ENCODE data around the gene EOLA1. TPM values are rescaled to one million over a fixed set of nuclear protein-coding genes. Genes with fewer than 3 reads are reported as not detected.
"Not testable (repeated sequence)": the region's sequence is repeated elsewhere in the genome, so short reads cannot be mapped to it uniquely, and the experiment has no call there.

Gene EOLA1
- total and polyA plus RNA-seq, 2 donors (not counting 1 experiment from before 2014, with no cell fraction given): 13.5 to 14.1 TPM

- DNase-seq (ENCODE audit: low read depth in 2 of 2): no peak
- no peaks in the 10 kb centered on the region for H4K20me1 ChIP-seq (ENCODE audit: control insufficient read depth, extremely low read depth, insufficient read depth, low read length)
Measured at GRCh38 chrX:149521438-149521837, 19.4 kb upstream of the EOLA1 start.

DNA sequence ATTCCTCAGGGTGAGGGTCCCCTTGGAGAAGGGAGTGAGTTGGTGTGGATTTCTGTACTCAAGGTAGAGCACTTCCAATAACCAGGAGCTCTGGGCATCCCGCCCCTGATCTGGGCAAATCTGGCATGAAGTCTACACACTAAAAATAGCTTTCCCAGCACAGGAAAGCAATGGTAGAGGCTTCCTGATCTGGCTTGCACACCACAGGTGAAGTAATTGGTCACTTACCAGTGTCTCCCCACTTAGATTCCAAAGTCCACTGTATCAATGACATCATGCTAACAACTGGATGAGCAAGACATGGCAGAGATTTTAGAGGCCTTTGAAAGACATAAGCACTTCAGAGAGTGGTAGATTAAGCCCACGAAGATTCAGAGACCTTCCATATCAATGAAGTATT lies 17.9 kb upstream of the EOLA1 start:
- Histone ChIP-seq H3K27me3 (ENCODE audit: control insufficient read depth, insufficient read depth, low read length) (no peaks in the 10 kb centered on the region), H3K4me3 (replicated peaks in 1 of 4; ENCODE audit: control extremely low read depth in 1 of 4, insufficient read depth in 1 of 4, low read depth in 3 of 4, low read length in 4 of 4) (no peak overlapping the region), H3K4me2 (ENCODE audit: extremely low read depth, insufficient read depth, low read length) (no peak overlapping the region), H3K9me3 (ENCODE audit: control insufficient read depth, insufficient read depth, low read depth, low read length) (no peaks in the 10 kb centered on the region), H3K4me1 (ENCODE audit: control insufficient read depth, extremely low read depth, insufficient read depth, low read length) (no peaks in the 10 kb centered on the region), H3K79me2 (ENCODE audit: control insufficient read depth, insufficient read depth, low read length) (no peaks in the 10 kb centered on the region), H2AFZ (ENCODE audit: low read length) (no peak overlapping the region), H4K20me1 (ENCODE audit: control insufficient read depth, extremely low read depth, insufficient read depth, low read length) (no peaks in the 10 kb centered on the region), H3K9ac (ENCODE audit: insufficient read depth, low read length) (no peak overlapping the region), H3K27ac (ENCODE audit: insufficient read depth, low read length) (no peak overlapping the region), H3K36me3 (ENCODE audit: control insufficient read depth, insufficient read depth, low read length) (no peaks in the 10 kb centered on the region)
- no peak for TF ChIP-seq EZH2 (IDR thresholded peaks at IDR 0.05; ENCODE audit: low read length, missing control alignments)
- TF ChIP-seq, protein P1, sequence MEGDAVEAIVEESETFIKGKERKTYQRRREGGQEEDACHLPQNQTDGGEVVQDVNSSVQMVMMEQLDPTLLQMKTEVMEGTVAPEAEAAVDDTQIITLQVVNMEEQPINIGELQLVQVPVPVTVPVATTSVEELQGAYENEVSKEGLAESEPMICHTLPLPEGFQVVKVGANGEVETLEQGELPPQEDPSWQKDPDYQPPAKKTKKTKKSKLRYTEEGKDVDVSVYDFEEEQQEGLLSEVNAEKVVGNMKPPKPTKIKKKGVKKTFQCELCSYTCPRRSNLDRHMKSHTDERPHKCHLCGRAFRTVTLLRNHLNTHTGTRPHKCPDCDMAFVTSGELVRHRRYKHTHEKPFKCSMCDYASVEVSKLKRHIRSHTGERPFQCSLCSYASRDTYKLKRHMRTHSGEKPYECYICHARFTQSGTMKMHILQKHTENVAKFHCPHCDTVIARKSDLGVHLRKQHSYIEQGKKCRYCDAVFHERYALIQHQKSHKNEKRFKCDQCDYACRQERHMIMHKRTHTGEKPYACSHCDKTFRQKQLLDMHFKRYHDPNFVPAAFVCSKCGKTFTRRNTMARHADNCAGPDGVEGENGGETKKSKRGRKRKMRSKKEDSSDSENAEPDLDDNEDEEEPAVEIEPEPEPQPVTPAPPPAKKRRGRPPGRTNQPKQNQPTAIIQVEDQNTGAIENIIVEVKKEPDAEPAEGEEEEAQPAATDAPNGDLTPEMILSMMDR (conservative IDR thresholded peaks at IDR 0.05 in 1 of 2, IDR thresholded peaks at IDR 0.05 in 1 of 2; ENCODE audit: low read depth in 1 of 2, low read length in 2 of 2): no peak
- DNase-seq (ENCODE audit: low read depth in 2 of 2): no peak

More at GRCh38 chrX:149521438-149521837, 19.4 kb upstream of the EOLA1 start:
- Histone ChIP-seq H3K9ac (ENCODE audit: insufficient read depth, low read length) (no peak overlapping the region), H3K4me3 (replicated peaks in 1 of 4; ENCODE audit: control extremely low read depth in 1 of 4, insufficient read depth in 1 of 4, low read depth in 3 of 4, low read length in 4 of 4) (no peak overlapping the region), H3K27ac (ENCODE audit: insufficient read depth, low read length) (no peak overlapping the region), H2AFZ (ENCODE audit: low read length) (no peak overlapping the region), H3K36me3 (ENCODE audit: control insufficient read depth, insufficient read depth, low read length) (no peaks in the 10 kb centered on the region), H3K9me3 (ENCODE audit: control insufficient read depth, insufficient read depth, low read depth, low read length) (no peaks in the 10 kb centered on the region), H3K79me2 (ENCODE audit: control insufficient read depth, insufficient read depth, low read length) (no peaks in the 10 kb centered on the region), H3K27me3 (ENCODE audit: control insufficient read depth, insufficient read depth, low read length) (no peaks in the 10 kb centered on the region), H3K4me2 (ENCODE audit: extremely low read depth, insufficient read depth, low read length) (no peak overlapping the region), H3K4me1 (ENCODE audit: control insufficient read depth, extremely low read depth, insufficient read depth, low read length) (no peaks in the 10 kb centered on the region)
- TF ChIP-seq, protein P1 (conservative IDR thresholded peaks at IDR 0.05 in 1 of 2, IDR thresholded peaks at IDR 0.05 in 1 of 2; ENCODE audit: low read depth in 1 of 2, low read length in 2 of 2): no peak
- TF ChIP-seq EZH2 (IDR thresholded peaks at IDR 0.05; ENCODE audit: low read length, missing control alignments): no peak

- DNase-seq (ENCODE audit: low read depth in 2 of 2): peak; percentile 55 to 73
- H3K4me1 ChIP-seq (ENCODE audit: control insufficient read depth, extremely low read depth, insufficient read depth, low read length): not testable (repeated sequence)
Measured at GRCh38 chrX:149525389-149525788, 15.4 kb upstream of the EOLA1 start.

GRCh38 chrX:149525903-149526302 lies 14.9 kb upstream of the EOLA1 start:
- H3K4me1 ChIP-seq (ENCODE audit: control insufficient read depth, extremely low read depth, insufficient read depth, low read length); H3K36me3 ChIP-seq (ENCODE audit: control insufficient read depth, insufficient read depth, low read length); H4K20me1 ChIP-seq (ENCODE audit: control insufficient read depth, extremely low read depth, insufficient read depth, low read length); DNase-seq (ENCODE audit: low read depth in 2 of 2); H3K9ac ChIP-seq (ENCODE audit: insufficient read depth, low read length); H3K9me3 ChIP-seq (ENCODE audit: control insufficient read depth, insufficient read depth, low read depth, low read length); H3K79me2 ChIP-seq (ENCODE audit: control insufficient read depth, insufficient read depth, low read length); H3K4me2 ChIP-seq (ENCODE audit: extremely low read depth, insufficient read depth, low read length); H3K27ac ChIP-seq (ENCODE audit: insufficient read depth, low read length); H3K27me3 ChIP-seq (ENCODE audit: control insufficient read depth, insufficient read depth, low read length); H3K4me3 ChIP-seq (replicated peaks in 1 of 4; ENCODE audit: control extremely low read depth in 1 of 4, insufficient read depth in 1 of 4, low read depth in 3 of 4, low read length in 4 of 4); H2AFZ ChIP-seq (ENCODE audit: low read length): not testable (repeated sequence)

More at GRCh38 chrX:149525389-149525788, 15.4 kb upstream of the EOLA1 start:
- not testable (repeated sequence) for H4K20me1 ChIP-seq (ENCODE audit: control insufficient read depth, extremely low read depth, insufficient read depth, low read length); H3K27ac ChIP-seq (ENCODE audit: insufficient read depth, low read length); H3K36me3 ChIP-seq (ENCODE audit: control insufficient read depth, insufficient read depth, low read length); H2AFZ ChIP-seq (ENCODE audit: low read length); H3K4me3 ChIP-seq (replicated peaks in 1 of 4; ENCODE audit: control extremely low read depth in 1 of 4, insufficient read depth in 1 of 4, low read depth in 3 of 4, low read length in 4 of 4); H3K27me3 ChIP-seq (ENCODE audit: control insufficient read depth, insufficient read depth, low read length); H3K9me3 ChIP-seq (ENCODE audit: control insufficient read depth, insufficient read depth, low read depth, low read length); H3K4me2 ChIP-seq (ENCODE audit: extremely low read depth, insufficient read depth, low read length); H3K79me2 ChIP-seq (ENCODE audit: control insufficient read depth, insufficient read depth, low read length); H3K9ac ChIP-seq (ENCODE audit: insufficient read depth, low read length)

- H3K4me1 ChIP-seq (ENCODE audit: control insufficient read depth, extremely low read depth, insufficient read depth, low read length); H3K27me3 ChIP-seq (ENCODE audit: control insufficient read depth, insufficient read depth, low read length); H3K36me3 ChIP-seq (ENCODE audit: control insufficient read depth, insufficient read depth, low read length); H3K27ac ChIP-seq (ENCODE audit: insufficient read depth, low read length); DNase-seq (ENCODE audit: low read depth in 2 of 2); H4K20me1 ChIP-seq (ENCODE audit: control insufficient read depth, extremely low read depth, insufficient read depth, low read length); H3K79me2 ChIP-seq (ENCODE audit: control insufficient read depth, insufficient read depth, low read length); H3K9me3 ChIP-seq (ENCODE audit: control insufficient read depth, insufficient read depth, low read depth, low read length); H3K4me3 ChIP-seq (replicated peaks in 1 of 4; ENCODE audit: control extremely low read depth in 1 of 4, insufficient read depth in 1 of 4, low read depth in 3 of 4, low read length in 4 of 4); H2AFZ ChIP-seq (ENCODE audit: low read length); H3K9ac ChIP-seq (ENCODE audit: insufficient read depth, low read length); H3K4me2 ChIP-seq (ENCODE audit: extremely low read depth, insufficient read depth, low read length): not testable (repeated sequence)
Measured at GRCh38 chrX:149526318-149527033, 14.3 kb upstream of the EOLA1 start.
